K562 (cell line): ENCODE measurements around the gene DLX2. TPM values are rescaled to one million over a fixed set of nuclear protein-coding genes. Genes with fewer than 3 reads are reported as not detected.

Experiments
- ATAC-seq: fragments of 200-7000 bp; cut with Tn5 transposase; 3 replicates; pipeline ENCODE4 v1.9.1; 2020; ENCODE audit warnings: moderate library complexity
- BruUV-seq: library from RNA; stranded (reverse); fragments of 400-500 nt; replicated peaks from 2 replicates; lab custom pipeline; 2021; lab: Mats Ljungman, UMichigan
- CTCF ChIA-PET: fragments of 300-600 bp; formaldehyde crosslinking; extraction: SDS; loops from one replicate; lab custom pipeline; 2021; ENCODE audit warnings: low intra/inter-chr PET ratio; lab: Yijun Ruan, JAX
- POLR2A ChIA-PET: fragments of 300-600, 350-650 bp; sonication (Branson Sonifier 250); formaldehyde crosslinking; extraction: SDS; loops from one replicate; lab custom pipeline; 2021; ENCODE audit warnings: antibody characterized with exemption, inconsistent platforms; lab: Yijun Ruan, JAX
- DNase-seq, 4 experiments: peaks; one replicate each; pipeline versions ENCODE4 v3.0.0 to v3.0.0-alpha.2; 2011 to 2018; ENCODE audit warnings: low spot score in 3 of 4, mixed read lengths in 3 of 4; ENCODE audit errors: extremely low read depth in 1 of 4
- FAIRE-seq: peaks from 2 replicates; lab custom pipeline; 2011; peaks lifted over from hg19 to GRCh38; lab: Jason Lieb, UNC
- H2AFZ ChIP-seq: 2 replicates; pipeline ENCODE4 v1.6.0; 2011; ENCODE audit warnings: low read depth, low read length, control low read depth, inconsistent platforms
- H3K27ac ChIP-seq: fragments of 200-600 bp; 3 replicates; pipeline ENCODE4 v1.8.0; 2011; ENCODE audit warnings: low read depth, mild to moderate bottlenecking, control low read depth, inconsistent platforms, low read length, moderate library complexity, mixed read lengths; ENCODE audit errors: extremely low read depth
- H3K27me3 ChIP-seq, 2 experiments: fragments of 300-600 bp in 1 of 2; 2 replicates in 1 of 2; 3 replicates in 1 of 2; pipeline versions ENCODE4 v1.6.0 to v1.8.0; 2011; ENCODE audit warnings: inconsistent platforms in 2 of 2, low read length in 2 of 2, mild to moderate bottlenecking in 1 of 2, mixed read lengths in 1 of 2, moderate library complexity in 1 of 2; ENCODE audit not compliant: control insufficient read depth in 2 of 2, insufficient read depth in 2 of 2
- H3K36me3 ChIP-seq: fragments of 300-600 bp; 3 replicates; pipeline ENCODE4 v1.8.0; 2011; ENCODE audit warnings: mild to moderate bottlenecking, low read length, inconsistent platforms; ENCODE audit not compliant: control insufficient read depth, insufficient read depth
- H3K4me1 ChIP-seq, 2 experiments: fragments of 200-600 bp in 1 of 2; replicated peaks in 1 of 2; 2 replicates in 1 of 2; 3 replicates in 1 of 2; pipeline versions ENCODE4 v1.5.1 to v1.8.0; 2011; ENCODE audit warnings: inconsistent platforms in 2 of 2, low read length in 2 of 2, mild to moderate bottlenecking in 1 of 2, mixed read lengths in 1 of 2, moderate library complexity in 1 of 2; ENCODE audit not compliant: control insufficient read depth in 2 of 2, insufficient read depth in 2 of 2
- H3K4me2 ChIP-seq: 2 replicates; pipeline ENCODE4 v1.6.1; 2011; ENCODE audit warnings: low read length, control low read depth, inconsistent platforms, mixed read lengths; ENCODE audit not compliant: insufficient read depth
- H3K4me3 ChIP-seq: fragments of 200-600 bp; sonication (generic), shearing (Covaris generic); 2 replicates; pipeline ENCODE4 v1.5.1; 2016; ENCODE audit warnings: control low read depth, inconsistent platforms
- H3K79me2 ChIP-seq: fragments of 200-600 bp; 3 replicates; pipeline ENCODE4 v1.8.0; 2011; ENCODE audit warnings: low read length, inconsistent platforms; ENCODE audit not compliant: control insufficient read depth, insufficient read depth
- H3K9ac ChIP-seq, 2 experiments: 2 replicates each; pipeline versions ENCODE4 v1.6.0 to v1.6.1; 2011; ENCODE audit warnings: low read depth in 2 of 2, low read length in 2 of 2, control low read depth in 1 of 2, inconsistent platforms in 1 of 2, mild to moderate bottlenecking in 1 of 2, mixed read lengths in 1 of 2; ENCODE audit not compliant: insufficient read depth in 1 of 2
- H3K9me1 ChIP-seq: one replicate; pipeline ENCODE4 v1.6.0; 2011; ENCODE audit warnings: inconsistent platforms, mild to moderate bottlenecking, low read length, moderate library complexity; ENCODE audit not compliant: control insufficient read depth, insufficient read depth
- H3K9me3 ChIP-seq: replicated peaks from 2 replicates; pipeline ENCODE4 v1.5.1; 2011; ENCODE audit warnings: low read depth, low read length, inconsistent platforms; ENCODE audit not compliant: control insufficient read depth, insufficient read depth
- H4K20me1 ChIP-seq: replicated peaks from 2 replicates; pipeline ENCODE4 v1.6.1; 2011; ENCODE audit warnings: low read length, inconsistent platforms, mixed read lengths; ENCODE audit not compliant: control insufficient read depth, insufficient read depth
- CEBPB ChIP-seq: fragments of 450-650 bp; IDR thresholded peaks from 2 replicates; pipeline ENCODE4 v1.6.1; 2016; ENCODE audit warnings: missing genetic modification characterization, missing compliant biosample characterization
- CXXC5 ChIP-seq: fragments of 250-450 bp; sonication (Bioruptor Pico); IDR thresholded peaks from 2 replicates; pipeline ENCODE4 v1.8.0; 2022; ENCODE audit warnings: inconsistent platforms, mild to moderate bottlenecking, moderate library complexity
- NRF1 ChIP-seq, 2 experiments: fragments of 450-650 bp; IDR thresholded peaks in 1 of 2; conservative IDR thresholded peaks in 1 of 2; 2 replicates each; pipeline ENCODE4 v1.6.1; 2014; ENCODE audit warnings: mild to moderate bottlenecking in 2 of 2
- POLR2H ChIP-seq: IDR thresholded peaks from 2 replicates; pipeline ENCODE4 v1.6.1; 2016; ENCODE audit warnings: missing genetic modification characterization, low read depth, mild to moderate bottlenecking, control low read depth, missing compliant biosample characterization, moderate library complexity
- SMAD3 ChIP-seq: fragments of 450-650 bp; formaldehyde crosslinking; conservative IDR thresholded peaks from 2 replicates; pipeline ENCODE4 v1.4.0; 2020; ENCODE audit warnings: mild to moderate bottlenecking
- TCF7L2 ChIP-seq: fragments of 150-350 bp; IDR thresholded peaks from 2 replicates; pipeline ENCODE4 v1.6.1; 2016; ENCODE audit warnings: low read depth, mild to moderate bottlenecking, low read length, moderate library complexity
- WGBS: fragments of 100-300 bp; shearing (Covaris generic); methylation state at CpG from one replicate; pipeline ENCODE4 v1.1.6; 2016; ENCODE audit warnings: low coverage, mixed read lengths; ENCODE audit not compliant: insufficient coverage; ENCODE audit errors: missing lambda C conversion rate; 5-methylcytosine and 5-hydroxymethylcytosine counted together
- in situ Hi-C: fragments of 300-500 bp; cut with MboI; formaldehyde crosslinking; loops from 4 replicates; pipeline ENCODE4 v1.15.0; 2018; ENCODE audit warnings: inconsistent platforms, mixed read lengths
- intact Hi-C: fragments of 100-400 bp; cut with micrococcal nuclease; formaldehyde crosslinking; loops from 2 replicates; pipeline ENCODE4 v1.14.2; 2022
- polyA plus RNA-seq, 8 experiments: library from polyadenylated mRNA; depleted of rRNA in 4 of 8; stranded (reverse) in 5 of 8; unstranded in 3 of 8; fragments of >200 nt; fragmentation: Nextera tagmentation in 2 of 8; fragmentation: Illumina TruSeq in 1 of 8; extraction: Ambion mirVana in 2 of 8; extraction: Trizol in 1 of 8; gene quantifications; 2 replicates each; pipeline versions ENCODE4 v1.2.1 to v1.2.3, GENCODE V29; 2011 to 2014; ENCODE audit warnings: inconsistent platforms in 1 of 8, missing spikeins in 1 of 8
- total RNA-seq, 7 experiments: library from RNA; depleted of rRNA in 6 of 7; stranded (reverse); fragments of >200 nt in 6 of 7; fragmentation: Illumina TruSeq in 2 of 7; extraction: Trizol in 2 of 7; gene quantifications; 2 replicates each; pipeline versions ENCODE4 v1.2.1 to v1.2.3, GENCODE V29; 2011 to 2021; ENCODE audit warnings: low replicate concordance in 1 of 7
- TF ChIP-seq, protein P1 (sequence below): IDR thresholded peaks from 2 replicates; pipeline ENCODE4 v1.6.1; 2016; ENCODE audit warnings: missing genetic modification characterization, missing compliant biosample characterization
- TF ChIP-seq, protein P2 (sequence below), 2 experiments: fragments of 450-650 bp in 1 of 2; sonication (generic) in 1 of 2; formaldehyde crosslinking in 1 of 2; IDR thresholded peaks; 2 replicates each; pipeline versions ENCODE4 v1.7.1 to v1.9.0; 2016 to 2022; ENCODE audit warnings: inconsistent platforms in 1 of 2, mild to moderate bottlenecking in 1 of 2, missing genetic modification reagents in 1 of 2

Gene DLX2
- total and polyA plus RNA-seq, 9 of the 15 experiments (the other 6 are each of a cell fraction or from before 2014, with no cell fraction given): 0.14 to 4.3 (median 0.86) TPM

DNA sequence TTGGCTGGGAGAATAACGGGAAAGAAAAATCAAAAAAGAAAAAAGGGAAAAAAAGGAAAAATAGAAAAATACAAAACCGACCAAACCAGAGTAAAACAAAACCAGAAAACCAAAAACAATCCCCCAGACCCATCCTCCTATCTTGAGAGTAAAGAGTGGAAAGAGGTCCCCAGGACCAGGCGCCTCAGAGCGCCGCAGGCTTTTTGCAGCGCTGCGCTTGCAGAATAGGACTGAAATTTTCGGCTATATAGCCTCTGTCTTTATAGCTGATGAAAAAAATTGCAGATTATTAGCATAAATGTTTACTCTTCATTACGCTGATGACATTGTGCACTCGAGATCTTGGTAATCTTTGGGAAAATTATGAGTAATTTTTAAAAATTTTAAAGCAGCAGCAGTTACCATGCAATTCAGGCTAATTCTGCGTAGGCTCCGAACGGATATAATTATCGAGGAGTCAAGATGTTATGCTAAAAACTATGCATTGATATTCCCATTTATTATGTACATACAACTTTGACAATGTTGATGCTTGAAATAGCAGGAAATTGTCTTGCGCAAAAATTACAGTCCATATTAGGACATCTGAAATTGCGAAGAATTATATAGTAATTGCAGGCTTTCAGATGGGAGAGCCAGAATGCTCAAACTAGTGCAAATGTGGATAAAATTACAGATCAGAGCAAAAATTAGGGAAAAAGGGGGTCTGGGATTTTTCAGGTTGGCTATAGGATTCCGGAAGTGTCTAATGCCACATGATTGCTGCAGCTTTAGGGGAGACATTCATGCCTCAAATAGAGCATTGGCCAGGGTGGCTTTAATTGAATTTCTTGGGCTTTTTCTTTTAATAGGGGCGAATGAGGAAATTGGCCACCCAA lies 9.0 kb downstream of the DLX2 start:
- CTCF ChIA-PET: no interaction called here
- H3K9ac ChIP-seq: peak overlapping the region; percentile 30 to 81; a peak in 3 of 4 replicates
- DNase-seq (no peak), FAIRE-seq (no peak), ATAC-seq (0 out of 3 replicates have a peak, but pooled peaks have one; percentile 11)
- H2AFZ ChIP-seq: peak overlapping the region; percentile 74
- BruUV-seq: no TSS peak
- in situ Hi-C loops (no loop called here), intact Hi-C loops (no loop called here)
- peak overlapping the region; percentile 20 for H3K4me3 ChIP-seq
- H3K4me1 ChIP-seq: peaks cover 16 to 28% of the 10 kb centered on the region in 2 experiments
- H3K4me2 ChIP-seq: peak overlapping the region; percentile 49; the same call in 1 of the 2 replicates
- WGBS: 74% methylated on average over 17 of the region's 18 CpGs
- no peaks in the 10 kb centered on the region for H3K9me3 ChIP-seq
- POLR2A ChIA-PET: interaction anchor here (1.1 kb wide), 1 partner anchor 9 kb away, joined by 5 read pairs; no protein-coding TSS in a partner anchor
- no peaks in the 10 kb centered on the region; a peak in 1 of 5 replicates for H3K27me3 ChIP-seq
- peaks cover under 1% of the 10 kb centered on the region; the same call in 1 of the 3 replicates for H3K36me3 ChIP-seq
- H3K27ac ChIP-seq: no peak overlapping the region
- no peaks in the 10 kb centered on the region for H3K79me2 ChIP-seq
- no peaks in the 10 kb centered on the region for H4K20me1 ChIP-seq
- no peaks in the 10 kb centered on the region for H3K9me1 ChIP-seq
- TF ChIP-seq CEBPB (tag) (0 out of 2 replicates have a peak, but pooled peaks have one; percentile 35), SMAD3 (CRISPR knock-in tag) (no peak), TCF7L2 (no peak), POLR2H (tag) (no peak), NRF1 (conservative IDR thresholded peaks at IDR 0.05 in 1 of 2, IDR thresholded peaks at IDR 0.05 in 1 of 2) (0 out of 4 replicates have a peak, but pooled peaks of 1 of the 2 experiments have one; percentile 5), CXXC5 (CRISPR knock-in tag) (0 out of 2 replicates have a peak, but pooled peaks have one; percentile 3)
- TF ChIP-seq, protein P1, sequence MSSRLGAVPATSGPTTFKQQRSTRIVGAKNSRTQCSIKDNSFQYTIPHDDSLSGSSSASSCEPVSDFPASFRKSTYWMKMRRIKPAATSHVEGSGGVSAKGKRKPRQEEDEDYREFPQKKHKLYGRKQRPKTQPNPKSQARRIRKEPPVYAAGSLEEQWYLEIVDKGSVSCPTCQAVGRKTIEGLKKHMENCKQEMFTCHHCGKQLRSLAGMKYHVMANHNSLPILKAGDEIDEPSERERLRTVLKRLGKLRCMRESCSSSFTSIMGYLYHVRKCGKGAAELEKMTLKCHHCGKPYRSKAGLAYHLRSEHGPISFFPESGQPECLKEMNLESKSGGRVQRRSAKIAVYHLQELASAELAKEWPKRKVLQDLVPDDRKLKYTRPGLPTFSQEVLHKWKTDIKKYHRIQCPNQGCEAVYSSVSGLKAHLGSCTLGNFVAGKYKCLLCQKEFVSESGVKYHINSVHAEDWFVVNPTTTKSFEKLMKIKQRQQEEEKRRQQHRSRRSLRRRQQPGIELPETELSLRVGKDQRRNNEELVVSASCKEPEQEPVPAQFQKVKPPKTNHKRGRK (tag): 0 out of 2 replicates have a peak, but pooled peaks have one; percentile 43
- TF ChIP-seq, protein P2, sequence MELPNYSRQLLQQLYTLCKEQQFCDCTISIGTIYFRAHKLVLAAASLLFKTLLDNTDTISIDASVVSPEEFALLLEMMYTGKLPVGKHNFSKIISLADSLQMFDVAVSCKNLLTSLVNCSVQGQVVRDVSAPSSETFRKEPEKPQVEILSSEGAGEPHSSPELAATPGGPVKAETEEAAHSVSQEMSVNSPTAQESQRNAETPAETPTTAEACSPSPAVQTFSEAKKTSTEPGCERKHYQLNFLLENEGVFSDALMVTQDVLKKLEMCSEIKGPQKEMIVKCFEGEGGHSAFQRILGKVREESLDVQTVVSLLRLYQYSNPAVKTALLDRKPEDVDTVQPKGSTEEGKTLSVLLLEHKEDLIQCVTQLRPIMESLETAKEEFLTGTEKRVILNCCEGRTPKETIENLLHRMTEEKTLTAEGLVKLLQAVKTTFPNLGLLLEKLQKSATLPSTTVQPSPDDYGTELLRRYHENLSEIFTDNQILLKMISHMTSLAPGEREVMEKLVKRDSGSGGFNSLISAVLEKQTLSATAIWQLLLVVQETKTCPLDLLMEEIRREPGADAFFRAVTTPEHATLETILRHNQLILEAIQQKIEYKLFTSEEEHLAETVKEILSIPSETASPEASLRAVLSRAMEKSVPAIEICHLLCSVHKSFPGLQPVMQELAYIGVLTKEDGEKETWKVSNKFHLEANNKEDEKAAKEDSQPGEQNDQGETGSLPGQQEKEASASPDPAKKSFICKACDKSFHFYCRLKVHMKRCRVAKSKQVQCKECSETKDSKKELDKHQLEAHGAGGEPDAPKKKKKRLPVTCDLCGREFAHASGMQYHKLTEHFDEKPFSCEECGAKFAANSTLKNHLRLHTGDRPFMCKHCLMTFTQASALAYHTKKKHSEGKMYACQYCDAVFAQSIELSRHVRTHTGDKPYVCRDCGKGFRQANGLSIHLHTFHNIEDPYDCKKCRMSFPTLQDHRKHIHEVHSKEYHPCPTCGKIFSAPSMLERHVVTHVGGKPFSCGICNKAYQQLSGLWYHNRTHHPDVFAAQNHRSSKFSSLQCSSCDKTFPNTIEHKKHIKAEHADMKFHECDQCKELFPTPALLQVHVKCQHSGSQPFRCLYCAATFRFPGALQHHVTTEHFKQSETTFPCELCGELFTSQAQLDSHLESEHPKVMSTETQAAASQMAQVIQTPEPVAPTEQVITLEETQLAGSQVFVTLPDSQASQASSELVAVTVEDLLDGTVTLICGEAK (IDR thresholded peaks at IDR 0.05): peak; percentile 50; the same call in 1 of the 2 replicates
- TF ChIP-seq, protein P2 (CRISPR knock-in tag; IDR thresholded peaks at IDR 0.05): no peak
